GM19467 (cell line): ENCODE measurements around the gene TIA1.
"Not testable (repeated sequence)": the region's sequence is repeated elsewhere in the genome, so short reads cannot be mapped to it uniquely, and the experiment has no call there.

ENCODE experiments used
- ATAC-seq: cut with Tn5 transposase; IDR thresholded peaks from one replicate; pipeline ENCODE4 v1.9.1; 2021; ENCODE audit warnings: mild to moderate bottlenecking, moderate library complexity; ENCODE audit not compliant: unreplicated experiment

The TIA1 gene, protein sequence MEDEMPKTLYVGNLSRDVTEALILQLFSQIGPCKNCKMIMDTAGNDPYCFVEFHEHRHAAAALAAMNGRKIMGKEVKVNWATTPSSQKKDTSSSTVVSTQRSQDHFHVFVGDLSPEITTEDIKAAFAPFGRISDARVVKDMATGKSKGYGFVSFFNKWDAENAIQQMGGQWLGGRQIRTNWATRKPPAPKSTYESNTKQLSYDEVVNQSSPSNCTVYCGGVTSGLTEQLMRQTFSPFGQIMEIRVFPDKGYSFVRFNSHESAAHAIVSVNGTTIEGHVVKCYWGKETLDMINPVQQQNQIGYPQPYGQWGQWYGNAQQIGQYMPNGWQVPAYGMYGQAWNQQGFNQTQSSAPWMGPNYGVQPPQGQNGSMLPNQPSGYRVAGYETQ

DNA sequence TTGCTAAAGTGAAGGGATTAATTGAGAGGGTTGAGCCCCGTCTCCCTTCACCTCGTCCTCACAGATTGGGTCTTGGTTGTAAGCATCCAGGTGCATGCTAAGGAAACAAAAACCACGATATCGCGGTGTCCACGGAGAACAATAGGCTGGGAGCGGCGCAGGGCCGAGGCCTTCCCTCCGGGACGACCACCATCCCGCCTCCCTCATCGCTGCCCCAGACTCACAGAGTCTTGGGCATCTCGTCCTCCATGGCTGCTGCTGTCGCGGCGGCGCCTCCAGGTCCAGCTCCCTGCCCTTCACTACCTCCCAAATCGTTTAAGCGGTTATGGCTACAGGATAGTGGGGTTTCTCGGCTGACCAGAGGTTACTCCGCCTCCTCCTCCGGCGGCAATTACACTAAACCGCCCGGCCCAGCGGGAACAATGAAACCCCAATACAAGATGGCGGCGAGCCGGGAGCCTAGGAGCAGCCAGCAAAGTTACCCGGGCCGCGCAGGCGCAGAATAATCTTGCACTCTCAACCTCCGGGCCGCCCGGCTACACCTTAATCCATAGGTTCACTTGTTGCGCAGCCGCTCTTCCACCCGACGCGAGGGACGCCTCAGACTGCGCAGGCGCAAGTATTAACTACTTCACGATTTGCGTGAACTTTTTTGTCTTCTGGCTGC, at the start of gene TIA1:
Gene TIA1, minus strand, starts transcription at position 448 of the 667 bp plus-strand sequence. Its CDS starts 198 bp downstream, at position 250.
- ATAC-seq: peak; percentile 90

DNA sequence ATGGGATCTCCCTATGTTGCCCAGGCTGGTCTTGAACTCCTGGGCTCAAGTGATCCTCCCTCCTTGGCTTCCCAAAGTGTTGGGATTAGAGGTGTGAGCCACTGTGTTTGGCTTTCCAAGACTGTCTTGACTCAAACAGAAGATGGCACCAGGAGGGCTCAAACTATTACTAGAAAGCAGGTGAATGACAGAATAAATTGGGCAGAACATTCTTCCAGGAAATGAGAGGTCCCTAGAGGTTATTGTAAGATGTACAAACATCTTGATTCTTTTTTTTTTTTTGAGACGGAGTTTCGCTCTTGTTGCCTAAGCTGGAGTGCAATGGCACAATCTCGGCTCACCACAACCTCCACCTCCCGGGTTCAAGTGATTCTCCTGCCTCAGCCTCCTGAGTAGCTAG, 49.4 kb upstream of the TIA1 start:
- ATAC-seq: not testable (repeated sequence)

DNA sequence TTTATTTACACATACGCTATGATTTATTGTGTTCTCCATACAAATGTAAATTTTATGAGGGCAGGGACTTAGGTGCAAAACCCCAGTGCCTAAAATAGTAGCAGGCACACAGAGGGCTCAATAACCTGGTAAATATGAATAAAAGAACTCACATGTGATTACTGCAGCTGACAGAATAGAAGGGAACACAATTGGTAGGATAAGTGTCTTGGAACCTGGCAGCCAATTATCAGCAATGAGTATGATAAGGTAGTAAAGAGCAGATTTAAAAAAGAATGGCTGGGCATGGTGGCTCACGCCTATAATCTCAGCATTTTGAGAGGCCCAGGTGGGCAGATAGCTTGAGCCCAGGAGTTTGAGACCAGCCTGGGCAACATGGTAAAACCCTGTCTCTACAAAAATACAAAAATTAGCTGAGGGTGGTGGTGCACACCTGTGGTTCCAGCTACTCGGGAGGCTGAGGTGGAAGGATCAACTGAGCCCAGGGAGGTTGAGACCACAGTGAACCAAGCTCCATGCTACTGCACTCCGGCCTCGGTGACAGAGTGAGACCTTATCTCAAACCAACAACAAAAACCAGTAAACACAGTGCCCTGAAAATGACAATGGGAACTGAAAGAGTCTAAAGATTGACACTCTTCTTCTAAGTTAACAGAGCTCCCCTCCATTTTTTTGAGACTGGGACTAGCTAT, 35.2 kb upstream of the TIA1 start:
- ATAC-seq: no peak

DNA sequence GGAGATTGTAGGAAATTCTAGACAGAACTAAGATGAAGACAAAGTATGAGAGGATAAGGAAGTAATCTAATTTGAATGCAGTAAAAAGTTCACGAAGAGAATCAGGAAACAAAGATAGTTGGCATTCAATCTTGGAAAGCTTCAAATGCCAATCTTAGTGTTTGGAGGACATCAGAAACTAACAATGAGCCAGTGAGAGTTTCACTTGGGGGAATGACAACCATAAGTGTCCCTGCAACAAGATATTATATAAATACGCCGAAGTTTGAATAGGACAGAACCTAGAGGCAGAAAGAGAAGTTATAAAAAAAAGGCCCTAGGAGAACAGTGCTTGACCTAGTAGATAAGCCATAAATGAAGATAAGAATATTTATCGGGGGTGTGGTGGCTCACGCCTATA, 34.0 kb upstream of the TIA1 start:
- no peak for ATAC-seq

DNA sequence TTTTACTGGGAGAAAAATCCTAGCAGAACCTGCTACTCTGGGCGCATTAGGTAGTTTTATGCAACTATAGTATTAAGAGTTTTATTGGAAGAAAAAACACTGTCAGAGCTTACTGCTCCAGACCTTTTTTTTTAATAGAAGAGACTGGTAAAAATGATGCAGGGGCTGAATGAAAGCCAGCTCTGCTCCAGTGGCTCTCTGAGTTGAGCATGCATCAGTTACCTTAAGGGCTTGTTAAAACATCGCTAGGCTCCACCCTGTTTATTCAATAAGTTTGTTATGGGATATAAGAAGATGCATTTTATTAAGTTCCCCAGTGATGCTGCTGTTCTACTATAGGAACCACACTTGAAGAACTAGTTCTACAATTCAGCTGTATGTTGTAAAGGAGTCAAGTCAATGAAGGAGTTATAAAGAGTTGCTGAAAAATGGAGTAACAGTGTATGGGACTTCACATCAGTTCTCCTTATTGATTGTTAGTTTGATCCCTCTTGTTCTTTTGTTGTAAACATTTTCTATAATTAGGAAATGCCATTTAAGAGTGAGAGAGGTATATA, 31.9 kb upstream of the TIA1 start:
- ATAC-seq: no peak

DNA sequence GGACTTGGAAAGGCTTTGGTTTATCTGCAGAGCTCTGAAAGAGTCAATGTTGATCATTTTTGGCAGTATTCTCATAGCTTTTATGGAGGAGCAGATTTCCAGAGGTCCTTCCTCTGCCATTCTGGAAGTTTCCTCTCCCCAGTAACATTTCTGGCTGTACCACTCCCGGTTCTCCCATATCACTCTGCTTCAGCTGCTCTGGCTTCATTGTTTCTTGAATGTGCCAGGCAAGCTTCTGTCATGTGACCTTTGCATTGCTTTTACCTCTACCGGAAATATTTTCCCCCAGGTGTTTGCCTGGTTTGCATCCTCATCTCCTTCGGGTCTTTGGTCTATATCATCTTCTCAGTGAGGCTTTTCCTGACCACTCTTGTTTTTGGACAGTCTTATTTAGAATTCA, 21.9 kb upstream of the TIA1 start:
- no peak for ATAC-seq

DNA sequence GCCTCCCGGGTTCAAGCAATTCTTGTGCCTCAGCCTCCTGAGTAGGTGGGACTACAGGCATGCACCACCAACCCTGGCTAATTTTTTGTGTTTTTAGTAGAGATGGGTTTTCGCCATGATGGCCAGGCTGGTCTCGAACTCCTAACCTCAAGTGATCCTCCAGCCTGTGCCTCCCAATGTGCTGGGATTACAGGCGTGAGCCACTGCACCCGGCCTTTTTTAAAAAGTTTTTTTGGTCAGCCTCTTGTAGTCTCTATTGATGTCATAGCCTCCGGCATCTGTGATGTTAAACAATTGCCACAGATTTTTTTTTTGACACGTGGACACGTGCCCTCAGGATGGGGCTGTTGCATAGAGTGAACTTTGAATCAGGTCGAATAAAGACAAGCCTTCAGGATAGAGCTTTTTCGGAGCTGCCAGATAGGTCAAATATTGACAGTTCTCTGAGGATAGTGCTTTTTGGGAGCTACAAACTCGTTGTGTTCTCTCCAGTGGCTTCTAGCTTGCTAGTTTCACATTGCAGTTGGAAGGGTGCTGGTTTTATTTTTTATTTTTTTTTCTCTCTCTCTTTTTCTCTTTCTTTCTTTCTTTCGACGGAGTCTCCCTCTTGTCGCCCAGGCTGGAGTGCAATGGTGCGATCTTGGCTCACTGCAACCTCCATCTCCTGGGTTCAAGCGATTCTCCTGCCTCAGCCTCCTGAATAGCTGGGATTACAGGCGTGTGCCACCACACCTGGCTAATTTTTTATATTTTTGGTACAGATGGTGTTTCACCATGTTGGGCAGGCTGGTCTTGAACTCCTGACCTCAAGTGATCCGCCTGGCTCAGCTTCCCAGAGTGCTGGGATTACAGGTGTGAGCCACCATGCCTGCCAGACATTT, 21.2 kb upstream of the TIA1 start:
- not testable (repeated sequence) for ATAC-seq

DNA sequence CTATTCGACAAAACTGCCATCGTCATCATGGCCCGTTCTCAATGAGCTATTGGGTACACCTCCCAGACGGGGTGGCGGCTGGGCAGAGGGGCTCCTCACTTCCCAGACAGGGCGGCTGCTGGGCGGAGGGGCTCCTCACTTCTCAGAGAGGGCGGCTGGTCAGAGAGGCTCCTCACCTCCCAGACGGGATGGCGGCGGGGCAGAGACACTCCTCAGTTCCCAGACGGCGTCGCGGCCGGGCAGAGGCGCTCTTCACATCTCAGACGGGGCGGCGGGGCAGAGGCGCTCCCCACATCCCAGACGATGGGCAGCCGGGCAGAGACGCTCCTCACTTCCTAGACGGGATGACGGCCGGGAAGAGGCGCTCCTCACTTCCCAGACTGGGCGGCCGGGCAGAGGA, 18.5 kb upstream of the TIA1 start:
- ATAC-seq: not testable (repeated sequence)

DNA sequence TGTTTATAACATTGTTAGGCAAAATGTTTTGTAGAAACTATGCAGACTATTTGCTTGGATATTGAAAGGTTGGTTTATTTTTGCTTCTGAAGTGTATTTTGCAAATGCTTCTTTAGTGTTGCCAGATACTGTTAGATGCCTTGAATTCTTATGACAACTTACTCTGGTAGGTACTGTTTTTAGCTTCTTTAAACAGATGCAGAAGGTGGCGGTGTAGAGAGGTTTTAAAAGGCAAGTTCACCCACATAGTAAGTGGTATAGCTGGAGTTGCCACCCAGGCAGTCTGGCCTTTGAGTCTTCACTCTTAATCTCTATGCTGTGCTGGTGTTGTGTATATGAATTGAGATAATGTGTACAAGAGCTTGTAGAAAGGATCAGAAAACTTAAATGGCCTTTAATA, 13.1 kb upstream of the TIA1 start:
- no peak for ATAC-seq

DNA sequence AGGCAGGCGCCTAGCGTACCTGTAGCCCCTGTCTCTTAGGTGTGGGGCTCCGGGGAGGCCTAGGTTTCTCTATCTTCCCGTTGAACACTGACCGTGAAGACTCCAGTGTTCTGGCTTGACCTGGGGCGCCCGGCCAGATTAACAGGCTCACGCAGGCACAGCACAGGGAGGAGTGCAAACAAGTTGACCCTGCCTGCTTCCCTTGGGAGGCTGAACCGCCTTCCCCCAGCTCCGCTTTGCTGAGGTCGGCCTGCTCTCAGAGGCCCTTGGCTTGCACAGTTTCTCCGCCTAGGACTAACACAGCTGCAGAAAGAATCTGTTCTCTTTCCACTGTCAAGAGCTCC, 10.1 kb upstream of the TIA1 start:
- ATAC-seq: peak; percentile 1

DNA sequence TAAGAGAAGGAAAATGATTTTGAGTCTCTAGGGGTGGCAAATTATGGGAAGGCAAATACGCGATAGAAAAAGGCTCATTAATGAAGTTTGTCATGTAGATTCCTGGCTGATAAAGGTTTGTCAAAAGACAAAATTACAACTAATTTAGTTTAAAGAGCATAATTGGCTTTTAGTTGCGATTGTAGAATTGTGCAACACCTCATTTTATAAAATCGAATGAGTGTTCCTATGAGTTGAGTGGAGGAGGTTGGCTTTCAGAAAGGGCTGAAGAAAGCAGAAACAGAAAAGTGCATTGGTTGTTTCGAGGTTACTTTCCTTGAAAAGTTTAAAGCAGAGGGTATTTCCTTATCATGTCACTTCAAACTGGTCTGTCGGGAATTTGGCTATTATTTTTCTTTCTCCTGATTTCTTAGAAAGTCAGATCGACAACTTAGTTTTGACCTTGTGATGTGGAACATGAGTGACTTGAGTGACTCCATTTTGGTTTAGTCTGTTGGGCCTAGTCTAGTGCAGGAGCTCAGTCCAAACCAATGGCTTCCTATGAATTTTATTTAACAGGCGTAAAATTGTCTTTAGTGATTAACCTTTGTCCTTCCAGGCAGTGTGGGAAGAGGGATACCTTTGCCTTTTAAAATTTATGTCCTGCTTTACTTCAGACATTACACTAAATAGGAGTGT, 7.3 kb upstream of the TIA1 start:
- ATAC-seq: no peak

DNA sequence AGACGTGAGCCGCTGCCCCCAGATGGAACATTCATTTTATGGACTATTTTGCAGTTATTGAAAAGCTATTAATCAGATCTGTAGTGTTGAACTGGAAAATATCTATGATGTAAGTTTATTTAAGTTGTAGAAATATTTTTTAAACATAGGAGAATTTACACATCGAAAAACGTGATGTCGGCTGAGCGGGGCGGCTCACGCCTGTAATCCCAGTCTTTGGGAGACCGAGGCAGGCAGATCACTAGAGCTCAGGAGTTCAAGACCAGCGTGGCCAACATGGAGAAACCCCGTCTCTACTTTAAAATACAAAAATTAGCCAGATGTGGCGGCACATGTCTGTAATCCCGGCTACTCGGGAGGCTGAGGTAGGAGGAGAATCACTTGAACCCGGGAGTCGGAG, 2.0 kb upstream of the TIA1 start:
- no peak for ATAC-seq

DNA sequence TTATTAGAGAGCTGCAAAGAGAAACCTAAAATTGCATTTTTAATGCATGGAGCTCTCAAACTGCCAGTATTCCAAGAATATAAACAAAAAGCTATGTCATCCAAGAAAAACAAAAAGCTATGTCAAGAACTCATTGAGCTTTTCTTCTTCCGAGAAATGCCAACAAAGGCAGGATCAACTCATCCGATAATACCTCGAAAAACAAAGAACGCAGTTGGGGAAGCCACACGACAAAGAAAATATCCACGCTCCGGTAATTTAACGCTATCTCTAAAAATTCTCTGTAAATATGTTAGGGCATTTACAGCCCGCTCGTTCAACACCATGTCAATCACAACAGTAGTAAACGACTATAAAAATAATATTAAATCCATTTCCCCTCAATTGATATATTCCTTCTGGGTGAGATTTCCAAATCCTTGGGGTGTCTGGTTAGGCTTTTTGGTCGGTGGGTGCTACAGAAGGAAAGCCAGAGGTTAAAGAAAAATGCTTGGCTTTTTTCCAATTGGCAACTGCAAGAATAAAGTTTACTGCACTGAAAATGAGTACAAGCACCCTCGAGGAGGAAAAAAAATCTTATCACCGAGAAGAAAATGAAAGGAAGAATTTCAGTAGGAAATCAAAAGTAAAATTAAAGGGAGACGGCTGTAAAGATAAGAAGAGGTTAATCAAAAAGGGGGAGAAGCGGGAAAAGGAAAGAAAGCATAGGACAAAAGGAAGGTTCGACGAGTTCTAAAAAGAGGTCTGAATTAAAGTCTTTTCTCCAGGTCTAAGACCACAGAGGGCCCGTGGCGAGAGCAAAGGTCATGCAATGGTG, 856 bp downstream of the TIA1 start:
- ATAC-seq: no peak

DNA sequence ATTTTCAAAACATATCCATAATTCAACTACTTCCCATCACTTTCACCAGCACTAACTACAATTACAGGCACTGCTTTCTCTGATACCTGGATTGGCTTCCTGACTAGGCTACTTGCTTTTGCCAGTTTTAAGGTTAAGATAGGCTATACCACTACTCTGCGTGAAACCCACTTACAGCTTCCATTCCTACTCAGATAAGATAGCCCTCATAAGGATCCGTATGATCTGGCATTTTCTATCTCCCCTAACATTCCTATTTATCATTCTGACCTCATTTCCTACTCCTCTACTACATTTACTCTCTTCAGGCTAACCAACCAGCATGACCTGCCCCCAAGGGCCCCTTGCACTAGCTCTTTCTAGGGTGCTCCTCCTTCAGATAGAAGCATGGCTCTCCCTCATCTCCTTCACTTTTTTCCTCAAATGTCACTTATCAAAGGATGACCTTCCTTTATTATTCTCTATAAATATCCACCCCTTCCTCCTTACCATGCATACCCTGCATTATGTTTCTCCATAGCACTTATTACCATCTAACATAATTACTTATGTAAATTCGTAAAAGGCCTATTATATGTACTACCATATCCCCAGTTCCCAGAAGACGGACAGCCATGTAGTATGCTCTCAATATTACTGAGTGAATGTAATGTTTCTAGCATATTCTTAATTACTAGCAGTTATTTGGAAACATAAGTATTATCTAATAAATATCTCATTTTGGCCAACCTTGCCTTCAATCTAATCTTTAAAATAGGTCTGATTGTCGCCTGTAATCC, 4.4 kb downstream of the TIA1 start:
- no peak for ATAC-seq

DNA sequence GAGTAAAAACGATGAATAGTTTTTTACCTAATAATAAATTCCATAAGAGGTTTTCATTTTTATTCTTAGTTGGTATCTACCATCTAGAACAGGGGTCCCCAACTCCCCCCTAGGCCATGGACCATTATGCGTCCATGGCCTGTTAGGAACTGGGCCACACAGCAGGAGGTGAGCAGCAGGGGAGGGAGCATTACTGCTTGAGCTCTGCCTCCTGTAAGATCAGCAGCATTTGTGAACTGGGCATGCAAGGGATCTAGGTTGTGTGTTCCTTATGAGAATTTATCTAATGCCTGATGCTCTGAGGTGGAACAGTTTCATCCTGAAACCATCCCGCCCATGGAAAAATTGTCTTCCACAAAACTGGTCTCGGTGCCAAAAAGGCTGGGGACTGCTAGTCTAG, 5.9 kb downstream of the TIA1 start:
- no peak for ATAC-seq

DNA sequence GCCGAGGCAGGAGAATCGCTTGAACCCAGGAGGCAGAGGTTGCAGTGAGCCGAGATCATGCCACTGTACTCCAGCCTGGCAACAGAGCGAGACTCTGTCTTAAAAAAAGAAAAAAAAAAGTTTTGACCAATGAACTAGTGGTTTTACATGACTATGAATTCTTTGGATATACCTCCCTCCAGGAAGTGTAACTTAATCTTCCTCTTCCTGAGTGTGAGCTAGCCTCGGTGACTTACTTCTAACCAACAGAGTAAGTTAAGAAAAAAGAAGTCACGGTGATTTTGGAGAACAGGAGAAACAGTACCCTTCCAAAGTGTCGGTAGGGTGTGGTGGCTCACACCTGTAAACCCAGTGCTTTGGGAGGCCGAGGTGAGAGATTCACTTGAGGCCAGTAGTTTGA, 7.1 kb downstream of the TIA1 start:
- no peak for ATAC-seq

DNA sequence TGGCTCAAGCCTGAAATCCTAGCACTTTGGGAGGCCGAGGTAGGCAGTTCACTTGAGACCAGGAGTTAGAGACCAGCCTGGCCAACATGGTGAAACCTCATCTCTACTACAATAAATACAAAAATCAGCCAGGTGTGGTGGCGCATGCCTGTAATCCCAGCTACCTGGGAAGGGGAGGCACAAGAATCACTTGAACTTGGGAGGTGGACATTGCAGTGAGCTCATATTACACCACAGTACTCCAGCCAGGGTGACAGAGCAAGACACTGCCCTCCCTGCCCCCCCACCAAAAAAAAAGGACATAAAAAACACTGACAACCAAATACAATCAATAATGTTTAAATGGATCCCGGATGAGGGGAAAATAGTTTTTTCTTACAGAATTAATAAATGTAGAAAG, 7.8 kb downstream of the TIA1 start:
- no peak for ATAC-seq

DNA sequence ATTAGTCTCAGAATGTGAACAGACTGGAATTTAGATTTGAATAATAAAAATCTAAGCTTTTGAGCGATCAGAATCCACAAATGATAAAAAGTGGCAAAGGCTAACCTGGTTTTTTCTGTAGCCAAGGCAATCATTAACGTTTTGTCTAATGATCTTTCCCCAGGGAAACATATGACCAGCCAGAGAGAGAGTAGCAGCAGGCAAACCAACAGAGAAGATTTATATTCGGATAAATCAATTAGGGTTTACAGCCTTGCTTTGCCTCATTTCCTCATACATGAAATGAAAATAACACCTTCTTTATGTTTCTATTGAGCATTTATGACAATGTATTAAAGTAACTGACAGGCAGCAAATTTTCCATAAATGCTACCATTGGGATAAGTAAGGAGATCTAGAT, 14.5 kb downstream of the TIA1 start:
- ATAC-seq: no peak

DNA sequence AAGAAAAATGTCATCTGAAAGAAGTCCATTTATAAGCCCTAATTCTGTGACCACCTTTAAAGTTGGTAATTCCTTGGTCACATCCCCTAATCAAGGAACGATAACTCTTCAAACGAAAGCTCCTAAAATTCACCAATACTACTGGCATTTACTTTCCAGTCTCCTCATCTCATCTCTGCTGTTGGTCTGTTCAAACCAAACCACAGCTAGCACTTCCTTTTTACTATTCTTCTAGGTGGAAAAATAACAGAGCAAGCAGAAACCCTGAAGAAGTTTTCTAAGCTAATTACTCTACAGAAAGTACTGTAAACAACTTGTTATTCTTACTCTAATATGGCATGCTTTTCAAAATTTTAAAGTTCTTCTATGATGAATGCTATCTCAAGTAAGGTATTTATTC, 21.6 kb downstream of the TIA1 start:
- no peak for ATAC-seq
